PFSK-1 (cell line): ENCODE results near the gene SPATA6.

Source experiments
- FOXP2 ChIP-seq: optimal IDR thresholded peaks from 2 replicates; pipeline ENCODE3; 2011; ENCODE audit warnings: borderline replicate concordance, control low read depth, inconsistent platforms; ENCODE audit not compliant: insufficient read depth; ENCODE audit errors: extremely low read length, extremely low read depth
- POLR2AphosphoS5 ChIP-seq: IDR thresholded peaks from 2 replicates; pipeline ENCODE4 v1.6.1; 2012; ENCODE audit warnings: low read depth, mild to moderate bottlenecking, control low read depth, low read length, moderate library complexity
- REST ChIP-seq, 2 experiments: IDR thresholded peaks; 2 replicates each; pipeline versions ENCODE4 v1.6.1 to v1.8.0; 2011 to 2012; ENCODE audit warnings: low read depth in 2 of 2, low read length in 2 of 2, control low read depth in 1 of 2, inconsistent platforms in 1 of 2, mild to moderate bottlenecking in 1 of 2, moderate library complexity in 1 of 2; ENCODE audit not compliant: insufficient read depth in 1 of 2
- SIN3A ChIP-seq: IDR thresholded peaks from 2 replicates; pipeline ENCODE4 v1.6.1; 2012; ENCODE audit warnings: mild to moderate bottlenecking, low read length, moderate library complexity, borderline replicate concordance; ENCODE audit not compliant: insufficient read depth
- TAF1 ChIP-seq: IDR thresholded peaks from 2 replicates; pipeline ENCODE4 v1.6.1; 2012; ENCODE audit warnings: low read length, control low read depth, borderline replicate concordance; ENCODE audit not compliant: insufficient read depth

The SPATA6 gene

GRCh38 chr1:48338257-48338656, 133.7 kb downstream of the SPATA6 start:
- TF ChIP-seq REST (IDR thresholded peaks at IDR 0.05; ENCODE audit: insufficient read depth in 1 of 2, low read depth in 2 of 2, low read length in 2 of 2) (no peak), TAF1 (no peak), POLR2AphosphoS5 (no peak), FOXP2 (no peak), SIN3A (no peak)

- TF ChIP-seq REST (IDR thresholded peaks at IDR 0.05; ENCODE audit: insufficient read depth in 1 of 2, low read depth in 2 of 2, low read length in 2 of 2), result no peak
- TF ChIP-seq SIN3A, result no peak
- no peak for TF ChIP-seq TAF1
- no peak for TF ChIP-seq POLR2AphosphoS5
- no peak for TF ChIP-seq FOXP2
Measured at GRCh38 chr1:48333316-48333715, 138.7 kb downstream of the SPATA6 start.

GRCh38 chr1:48332115-48332514, 139.9 kb downstream of the SPATA6 start:
- no peak for TF ChIP-seq POLR2AphosphoS5
- no peak for TF ChIP-seq FOXP2
- no peak for TF ChIP-seq TAF1
- no peak for TF ChIP-seq SIN3A
- no peak for TF ChIP-seq REST (IDR thresholded peaks at IDR 0.05; ENCODE audit: insufficient read depth in 1 of 2, low read depth in 2 of 2, low read length in 2 of 2)

- no peak for TF ChIP-seq POLR2AphosphoS5
- no peak for TF ChIP-seq REST (IDR thresholded peaks at IDR 0.05; ENCODE audit: insufficient read depth in 1 of 2, low read depth in 2 of 2, low read length in 2 of 2)
- TF ChIP-seq TAF1, result no peak
- no peak for TF ChIP-seq FOXP2
- TF ChIP-seq SIN3A, result no peak
Measured at GRCh38 chr1:48329905-48330304, 142.1 kb downstream of the SPATA6 start.

- TF ChIP-seq TAF1, result no peak
- no peak for TF ChIP-seq SIN3A
- no peak for TF ChIP-seq POLR2AphosphoS5
- TF ChIP-seq REST (IDR thresholded peaks at IDR 0.05; ENCODE audit: insufficient read depth in 1 of 2, low read depth in 2 of 2, low read length in 2 of 2), result no peak
- no peak for TF ChIP-seq FOXP2
Measured at GRCh38 chr1:48329486-48329885, 142.5 kb downstream of the SPATA6 start.
